Neural cell (in vitro differentiated cells): ENCODE results near the gene PLOD2. TPM values are rescaled to one million over a fixed set of nuclear protein-coding genes. Genes with fewer than 3 reads are reported as not detected.

Experiments
- H2AFZ ChIP-seq: fragments of 200-600, 300-800 bp; sonication (generic), shearing (Covaris generic); 2 replicates; pipeline ENCODE4 v1.6.0; 2014; ENCODE audit warnings: low read depth, mild to moderate bottlenecking, antibody characterized with exemption, low read length, moderate library complexity
- H3F3A ChIP-seq: fragments of 200-600 bp; shearing (Covaris generic); 2 replicates; pipeline ENCODE4 v1.6.1; 2016; ENCODE audit warnings: mild to moderate bottlenecking, moderate library complexity, mixed read lengths, antibody characterized with exemption, low read length; ENCODE audit not compliant: insufficient read depth, poor library complexity, severe bottlenecking
- H3K27ac ChIP-seq: fragments of 200-600, 300-800 bp; sonication (generic), shearing (Covaris generic); 2 replicates; pipeline ENCODE4 v1.5.1; 2014; ENCODE audit warnings: mild to moderate bottlenecking, low read length, moderate library complexity
- H3K27me3 ChIP-seq: fragments of 300-800, 200-600 bp; sonication (generic), shearing (Covaris generic); 2 replicates; pipeline ENCODE4 v1.6.0; 2014; ENCODE audit warnings: mild to moderate bottlenecking, low read depth, low read length, moderate library complexity; ENCODE audit not compliant: insufficient read depth
- H3K36me3 ChIP-seq: fragments of 300-800, 200-600 bp; sonication (generic), shearing (Covaris generic); 2 replicates; pipeline ENCODE4 v1.5.1; 2014; ENCODE audit warnings: mild to moderate bottlenecking, antibody characterized with exemption, low read length, moderate library complexity; ENCODE audit not compliant: insufficient read depth
- H3K4me2 ChIP-seq: fragments of 300-800, 200-600 bp; sonication (generic), shearing (Covaris generic); 2 replicates; pipeline ENCODE4 v1.6.0; 2014; ENCODE audit warnings: mild to moderate bottlenecking, low read length
- H3K4me3 ChIP-seq: fragments of 300-800, 200-600 bp; sonication (generic), shearing (Covaris generic); 2 replicates; pipeline ENCODE4 v1.5.1; 2014; ENCODE audit warnings: mild to moderate bottlenecking, low read length, moderate library complexity
- H3K79me2 ChIP-seq: fragments of 200-600 bp; shearing (Covaris generic); replicated peaks from 2 replicates; pipeline ENCODE4 v1.6.0; 2014; ENCODE audit warnings: mild to moderate bottlenecking, low read length, moderate library complexity; ENCODE audit not compliant: insufficient read depth
- H3K9ac ChIP-seq: fragments of 300-800, 200-600 bp; sonication (generic), shearing (Covaris generic); 2 replicates; pipeline ENCODE4 v1.6.1; 2016; ENCODE audit warnings: mild to moderate bottlenecking, low read length, mixed read lengths
- H3K9me2 ChIP-seq: fragments of 200-600 bp; shearing (Covaris generic); 2 replicates; pipeline ENCODE4 v1.6.1; 2016; ENCODE audit warnings: mild to moderate bottlenecking, low read length, mixed read lengths; ENCODE audit not compliant: insufficient read depth
- H3K9me3 ChIP-seq: fragments of 200-600, 300-800 bp; sonication (generic), shearing (Covaris generic); 2 replicates; pipeline ENCODE4 v1.6.1; 2016; ENCODE audit warnings: mild to moderate bottlenecking, mixed run types, low read length, moderate library complexity, mixed read lengths
- H4K20me1 ChIP-seq: fragments of 200-600 bp; shearing (Covaris generic); 2 replicates; pipeline ENCODE4 v1.6.1; 2016; ENCODE audit warnings: mild to moderate bottlenecking, mixed run types; ENCODE audit not compliant: insufficient read depth
- CTCF ChIP-seq: fragments of 450-650 bp; IDR thresholded peaks from 2 replicates; pipeline ENCODE4 v1.5.1; 2014; ENCODE audit warnings: antibody characterized with exemption, mild to moderate bottlenecking, moderate library complexity; ENCODE audit not compliant: poor library complexity, severe bottlenecking
- EP300 ChIP-seq: fragments of 450-650 bp; conservative IDR thresholded peaks from 2 replicates; pipeline ENCODE4 v1.6.1; 2014; ENCODE audit warnings: antibody characterized with exemption, mild to moderate bottlenecking, moderate library complexity; ENCODE audit not compliant: poor library complexity, severe bottlenecking
- EZH2 ChIP-seq: fragments of 200-600, 300-800 bp; shearing (Covaris generic), sonication (generic); IDR thresholded peaks from 2 replicates; pipeline ENCODE4 v1.6.1; 2014; ENCODE audit warnings: antibody characterized with exemption, low read length, borderline replicate concordance, mild to moderate bottlenecking; ENCODE audit not compliant: insufficient read depth, poor library complexity, severe bottlenecking
- MXI1 ChIP-seq: fragments of 450-650 bp; conservative IDR thresholded peaks from 2 replicates; pipeline ENCODE4 v1.6.1; 2014; ENCODE audit warnings: antibody characterized with exemption, mild to moderate bottlenecking; ENCODE audit not compliant: poor library complexity, severe bottlenecking
- POLR2AphosphoS5 ChIP-seq: IDR thresholded peaks from 2 replicates; pipeline ENCODE4 v1.6.1; 2012
- RAD21 ChIP-seq: fragments of 450-650 bp; conservative IDR thresholded peaks from 2 replicates; pipeline ENCODE4 v1.6.1; 2014; ENCODE audit warnings: antibody characterized with exemption, mild to moderate bottlenecking, moderate library complexity
- REST ChIP-seq: IDR thresholded peaks from 2 replicates; pipeline ENCODE4 v1.6.1; 2012; ENCODE audit warnings: borderline replicate concordance
- SMC3 ChIP-seq: fragments of 450-650 bp; conservative IDR thresholded peaks from 2 replicates; pipeline ENCODE4 v1.6.1; 2014; ENCODE audit warnings: antibody characterized with exemption, mild to moderate bottlenecking, moderate library complexity; ENCODE audit not compliant: poor library complexity
- TAF1 ChIP-seq: IDR thresholded peaks from 2 replicates; pipeline ENCODE4 v1.6.1; 2012; ENCODE audit warnings: low read depth
- polyA plus RNA-seq: library from polyadenylated mRNA; depleted of rRNA; stranded (reverse); fragments of >200 nt; gene quantifications from 2 replicates; pipeline ENCODE4 v1.2.3, GENCODE V29; 2014

PLOD2 gene
- polyA plus RNA-seq, 1 donor from 2014 or later, result 5.6 TPM

GRCh38 chr3:146077181-146077580 lies 83.8 kb downstream of the PLOD2 start:
- no peak overlapping the region for H3K4me3 ChIP-seq
- no peaks in the 10 kb centered on the region for H3K79me2 ChIP-seq
- no peaks in the 10 kb centered on the region for H3K9me3 ChIP-seq
- no peaks in the 10 kb centered on the region for H3K27me3 ChIP-seq
- no peak overlapping the region for H3K9ac ChIP-seq
- H3K9me2 ChIP-seq, result no peaks in the 10 kb centered on the region
- H4K20me1 ChIP-seq, result no peaks in the 10 kb centered on the region
- H3K36me3 ChIP-seq, result no peaks in the 10 kb centered on the region
- no peak overlapping the region for H3K27ac ChIP-seq
- TF ChIP-seq EP300, result no peak
- H3F3A ChIP-seq, result no peaks in the 10 kb centered on the region
- H2AFZ ChIP-seq, result no peak overlapping the region
- H3K4me2 ChIP-seq, result no peak overlapping the region

- no peak overlapping the region for H3K9ac ChIP-seq
- H3K79me2 ChIP-seq, result no peaks in the 10 kb centered on the region
- no peak overlapping the region for H3K4me2 ChIP-seq
- H3K9me3 ChIP-seq, result no peaks in the 10 kb centered on the region
- H3K4me3 ChIP-seq, result no peak overlapping the region
- H3F3A ChIP-seq, result no peaks in the 10 kb centered on the region
- TF ChIP-seq RAD21 (no peak), MXI1 (no peak), SMC3 (no peak)
- no peaks in the 10 kb centered on the region for H4K20me1 ChIP-seq
- no peaks in the 10 kb centered on the region for H3K36me3 ChIP-seq
- H2AFZ ChIP-seq, result no peak overlapping the region
- H3K9me2 ChIP-seq, result no peaks in the 10 kb centered on the region
- no peaks in the 10 kb centered on the region for H3K27me3 ChIP-seq
- no peak overlapping the region for H3K27ac ChIP-seq
Observed at GRCh38 chr3:146072824-146073223, 88.2 kb downstream of the PLOD2 start.

GRCh38 chr3:146072061-146072460 lies 88.9 kb downstream of the PLOD2 start:
- Histone ChIP-seq H3K36me3 (no peaks in the 10 kb centered on the region), H3K9me3 (no peaks in the 10 kb centered on the region), H3K4me3 (no peak overlapping the region), H3F3A (no peaks in the 10 kb centered on the region), H3K27ac (no peak overlapping the region), H3K9me2 (no peaks in the 10 kb centered on the region), H3K79me2 (no peaks in the 10 kb centered on the region), H3K27me3 (no peaks in the 10 kb centered on the region), H2AFZ (no peak overlapping the region), H3K9ac (no peak overlapping the region), H4K20me1 (no peaks in the 10 kb centered on the region), H3K4me2 (no peak overlapping the region)
- TF ChIP-seq EZH2 (no peak), REST (no peak), RAD21 (no peak)

- no peaks in the 10 kb centered on the region for H3F3A ChIP-seq
- H3K27me3 ChIP-seq, result no peaks in the 10 kb centered on the region
- H3K27ac ChIP-seq, result no peak overlapping the region
- H3K9ac ChIP-seq, result no peak overlapping the region
- no peak overlapping the region for H2AFZ ChIP-seq
- H3K79me2 ChIP-seq, result no peaks in the 10 kb centered on the region
- no peak overlapping the region for H3K4me3 ChIP-seq
- no peaks in the 10 kb centered on the region for H4K20me1 ChIP-seq
- no peak for TF ChIP-seq POLR2AphosphoS5
- TF ChIP-seq MXI1, result no peak
- TF ChIP-seq CTCF, result no peak
- TF ChIP-seq EP300, result no peak
- no peak for TF ChIP-seq TAF1
- no peak for TF ChIP-seq EZH2
- no peak for TF ChIP-seq REST
- TF ChIP-seq SMC3, result no peak
- TF ChIP-seq RAD21, result no peak
- H3K9me2 ChIP-seq, result no peaks in the 10 kb centered on the region
- no peaks in the 10 kb centered on the region for H3K9me3 ChIP-seq
- H3K36me3 ChIP-seq, result no peaks in the 10 kb centered on the region
- H3K4me2 ChIP-seq, result no peak overlapping the region
Observed at GRCh38 chr3:146071632-146072031, 89.4 kb downstream of the PLOD2 start.
